Mesothelial cell of epicardium (in vitro differentiated cells): ENCODE measurements around the gene PITPNC1. TPM values are rescaled to one million over a fixed set of nuclear protein-coding genes. Genes with fewer than 3 reads are reported as not detected.

Experiments
- DNase-seq, 2 experiments: peaks; one replicate each; pipeline ENCODE4 v3.0.0; 2021; ENCODE audit warnings: low spot score in 2 of 2; ENCODE audit not compliant: unreplicated experiment in 2 of 2
- H3K27ac Mint-ChIP-seq: 2 replicates; pipeline ENCODE4 v1.8.0; 2021; ENCODE audit warnings: mixed read lengths
- H3K27me3 Mint-ChIP-seq: 2 replicates; pipeline ENCODE4 v1.8.0; 2021; ENCODE audit warnings: low read depth, mixed read lengths
- H3K36me3 Mint-ChIP-seq: 2 replicates; pipeline ENCODE4 v1.8.0; 2021; ENCODE audit warnings: mixed read lengths
- H3K4me1 Mint-ChIP-seq: 2 replicates; pipeline ENCODE4 v1.8.0; 2021; ENCODE audit warnings: mixed read lengths
- H3K4me3 Mint-ChIP-seq: 2 replicates; pipeline ENCODE4 v1.8.0; 2021; ENCODE audit warnings: mild to moderate bottlenecking, moderate library complexity, mixed read lengths
- H3K9me3 Mint-ChIP-seq: 2 replicates; pipeline ENCODE4 v1.8.0; 2021; ENCODE audit warnings: mixed read lengths
- CTCF ChIP-seq: fragments of 200-600 bp; sonication (generic); IDR thresholded peaks from one replicate; pipeline ENCODE4 v1.5.0; 2021; ENCODE audit warnings: antibody characterized with exemption; ENCODE audit not compliant: unreplicated experiment
- total RNA-seq: library from RNA; stranded (reverse); gene quantifications from 3 replicates; pipeline ENCODE4 v1.2.1, GENCODE V29; 2021

PITPNC1 gene
- total RNA-seq, 1 donor from 2014 or later: 19.9 TPM

GRCh38 chr17:67573987-67574657 is 197.0 kb downstream of the PITPNC1 start:
- H3K9me3 Mint-ChIP-seq: no peaks in the 10 kb centered on the region
- no peak for TF ChIP-seq CTCF
- no peak overlapping the region for H3K4me3 Mint-ChIP-seq
- H3K27me3 Mint-ChIP-seq: peaks cover 20% of the 10 kb centered on the region
- no peak for DNase-seq
- peaks cover 10% of the 10 kb centered on the region for H3K4me1 Mint-ChIP-seq
- no peaks in the 10 kb centered on the region for H3K36me3 Mint-ChIP-seq
- H3K27ac Mint-ChIP-seq: no peak overlapping the region

GRCh38 chr17:67574658-67575293 is 197.7 kb downstream of the PITPNC1 start:
- TF ChIP-seq CTCF: no peak
- H3K4me3 Mint-ChIP-seq: no peak overlapping the region
- no peak for DNase-seq
- peaks cover 20% of the 10 kb centered on the region for H3K27me3 Mint-ChIP-seq
- H3K9me3 Mint-ChIP-seq: no peaks in the 10 kb centered on the region
- H3K4me1 Mint-ChIP-seq: peaks cover 10% of the 10 kb centered on the region
- no peak overlapping the region for H3K27ac Mint-ChIP-seq
- H3K36me3 Mint-ChIP-seq: no peaks in the 10 kb centered on the region

GRCh38 chr17:67575325-67575724 is 198.2 kb downstream of the PITPNC1 start:
- Mint-ChIP-seq H3K36me3 (no peaks in the 10 kb centered on the region), H3K27ac (peak overlapping the region; percentile 21), H3K9me3 (no peaks in the 10 kb centered on the region), H3K4me3 (no peak overlapping the region), H3K27me3 (peaks cover 20% of the 10 kb centered on the region), H3K4me1 (peaks cover 10% of the 10 kb centered on the region)
- no peak for TF ChIP-seq CTCF
- no peak for DNase-seq

GRCh38 chr17:67576471-67577115 is 199.5 kb downstream of the PITPNC1 start:
- H3K4me3 Mint-ChIP-seq: no peak overlapping the region
- no peaks in the 10 kb centered on the region for H3K9me3 Mint-ChIP-seq
- H3K27me3 Mint-ChIP-seq: peaks cover 17% of the 10 kb centered on the region
- no peaks in the 10 kb centered on the region for H3K36me3 Mint-ChIP-seq
- no peak for TF ChIP-seq CTCF
- DNase-seq: no peak
- no peak overlapping the region for H3K27ac Mint-ChIP-seq
- H3K4me1 Mint-ChIP-seq: peaks cover 10% of the 10 kb centered on the region

GRCh38 chr17:67577429-67578141 is 200.5 kb downstream of the PITPNC1 start:
- no peak for DNase-seq
- Mint-ChIP-seq H3K9me3 (no peaks in the 10 kb centered on the region), H3K27ac (no peak overlapping the region), H3K27me3 (peaks cover 10% of the 10 kb centered on the region), H3K4me1 (peaks cover 17% of the 10 kb centered on the region), H3K4me3 (no peak overlapping the region), H3K36me3 (no peaks in the 10 kb centered on the region)
- TF ChIP-seq CTCF: no peak
